Measurements from ENCODE around the gene OASL.
A peak's percentile ranks its signal among the peaks of the same experiment; 100 is the strongest.

The OASL gene, protein sequence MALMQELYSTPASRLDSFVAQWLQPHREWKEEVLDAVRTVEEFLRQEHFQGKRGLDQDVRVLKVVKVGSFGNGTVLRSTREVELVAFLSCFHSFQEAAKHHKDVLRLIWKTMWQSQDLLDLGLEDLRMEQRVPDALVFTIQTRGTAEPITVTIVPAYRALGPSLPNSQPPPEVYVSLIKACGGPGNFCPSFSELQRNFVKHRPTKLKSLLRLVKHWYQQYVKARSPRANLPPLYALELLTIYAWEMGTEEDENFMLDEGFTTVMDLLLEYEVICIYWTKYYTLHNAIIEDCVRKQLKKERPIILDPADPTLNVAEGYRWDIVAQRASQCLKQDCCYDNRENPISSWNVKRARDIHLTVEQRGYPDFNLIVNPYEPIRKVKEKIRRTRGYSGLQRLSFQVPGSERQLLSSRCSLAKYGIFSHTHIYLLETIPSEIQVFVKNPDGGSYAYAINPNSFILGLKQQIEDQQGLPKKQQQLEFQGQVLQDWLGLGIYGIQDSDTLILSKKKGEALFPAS

DNA sequence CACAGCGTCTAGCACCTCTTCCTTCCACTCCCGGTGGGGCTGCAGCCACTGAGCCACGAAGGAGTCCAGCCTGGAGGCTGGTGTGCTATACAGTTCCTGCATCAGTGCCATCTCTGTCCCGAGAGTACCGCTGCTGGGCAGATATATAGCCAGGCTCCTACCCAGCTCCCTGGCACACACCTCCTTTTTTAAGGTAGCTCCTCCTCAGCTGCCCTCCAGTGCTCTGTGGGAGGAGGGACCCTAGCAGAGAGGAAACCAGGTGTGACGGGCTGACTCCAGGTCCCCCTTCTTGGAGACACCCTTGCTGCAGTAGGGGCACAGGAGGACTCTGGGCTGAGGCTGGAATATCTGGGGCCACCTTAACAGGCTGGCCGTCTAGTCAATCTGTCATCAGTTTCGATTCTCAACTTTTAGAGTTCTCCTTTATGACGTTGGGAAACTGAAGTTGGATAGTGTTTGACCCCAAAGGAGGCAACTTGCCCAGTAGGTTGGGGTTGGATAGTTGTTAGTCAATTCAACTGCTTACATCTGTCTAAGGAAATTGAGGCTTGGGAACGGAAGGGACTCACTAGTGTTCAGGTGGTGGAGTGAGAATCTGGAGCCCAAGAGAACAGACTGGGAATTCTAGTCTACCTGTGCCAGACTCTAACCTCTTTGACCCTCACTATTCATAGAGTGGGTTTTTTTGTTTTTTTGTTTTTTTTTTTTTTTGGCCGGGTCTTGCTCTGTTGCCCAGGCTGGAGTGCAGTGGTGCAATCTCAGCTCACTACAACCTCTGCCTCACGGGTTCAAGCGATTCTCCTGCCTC, at the start of gene OASL:
Gene OASL (minus strand): TSS at position 386 of the 808 bp plus-strand sequence. CDS start 275 bp downstream, at position 111.
- peak within 1 kb of the TSS; percentile 35 for H3K4me3 ChIP-seq (replicated peaks; ENCODE audit: low read depth, low read length)
- peak; percentile 57 for DNase-seq (ENCODE audit: low read depth)
- TF ChIP-seq, protein P1, sequence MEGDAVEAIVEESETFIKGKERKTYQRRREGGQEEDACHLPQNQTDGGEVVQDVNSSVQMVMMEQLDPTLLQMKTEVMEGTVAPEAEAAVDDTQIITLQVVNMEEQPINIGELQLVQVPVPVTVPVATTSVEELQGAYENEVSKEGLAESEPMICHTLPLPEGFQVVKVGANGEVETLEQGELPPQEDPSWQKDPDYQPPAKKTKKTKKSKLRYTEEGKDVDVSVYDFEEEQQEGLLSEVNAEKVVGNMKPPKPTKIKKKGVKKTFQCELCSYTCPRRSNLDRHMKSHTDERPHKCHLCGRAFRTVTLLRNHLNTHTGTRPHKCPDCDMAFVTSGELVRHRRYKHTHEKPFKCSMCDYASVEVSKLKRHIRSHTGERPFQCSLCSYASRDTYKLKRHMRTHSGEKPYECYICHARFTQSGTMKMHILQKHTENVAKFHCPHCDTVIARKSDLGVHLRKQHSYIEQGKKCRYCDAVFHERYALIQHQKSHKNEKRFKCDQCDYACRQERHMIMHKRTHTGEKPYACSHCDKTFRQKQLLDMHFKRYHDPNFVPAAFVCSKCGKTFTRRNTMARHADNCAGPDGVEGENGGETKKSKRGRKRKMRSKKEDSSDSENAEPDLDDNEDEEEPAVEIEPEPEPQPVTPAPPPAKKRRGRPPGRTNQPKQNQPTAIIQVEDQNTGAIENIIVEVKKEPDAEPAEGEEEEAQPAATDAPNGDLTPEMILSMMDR (IDR thresholded peaks at IDR 0.05; ENCODE audit: low read length, missing control alignments), result no peak

- DNase-seq (ENCODE audit: low read depth), result no peak
- TF ChIP-seq, protein P1 (IDR thresholded peaks at IDR 0.05; ENCODE audit: low read length, missing control alignments), result no peak
- H3K4me3 ChIP-seq (replicated peaks; ENCODE audit: low read depth, low read length), result no peak overlapping the region
These were observed 49.1 kb upstream of the OASL start for GRCh38 chr12:121088195-121088585.

DNA sequence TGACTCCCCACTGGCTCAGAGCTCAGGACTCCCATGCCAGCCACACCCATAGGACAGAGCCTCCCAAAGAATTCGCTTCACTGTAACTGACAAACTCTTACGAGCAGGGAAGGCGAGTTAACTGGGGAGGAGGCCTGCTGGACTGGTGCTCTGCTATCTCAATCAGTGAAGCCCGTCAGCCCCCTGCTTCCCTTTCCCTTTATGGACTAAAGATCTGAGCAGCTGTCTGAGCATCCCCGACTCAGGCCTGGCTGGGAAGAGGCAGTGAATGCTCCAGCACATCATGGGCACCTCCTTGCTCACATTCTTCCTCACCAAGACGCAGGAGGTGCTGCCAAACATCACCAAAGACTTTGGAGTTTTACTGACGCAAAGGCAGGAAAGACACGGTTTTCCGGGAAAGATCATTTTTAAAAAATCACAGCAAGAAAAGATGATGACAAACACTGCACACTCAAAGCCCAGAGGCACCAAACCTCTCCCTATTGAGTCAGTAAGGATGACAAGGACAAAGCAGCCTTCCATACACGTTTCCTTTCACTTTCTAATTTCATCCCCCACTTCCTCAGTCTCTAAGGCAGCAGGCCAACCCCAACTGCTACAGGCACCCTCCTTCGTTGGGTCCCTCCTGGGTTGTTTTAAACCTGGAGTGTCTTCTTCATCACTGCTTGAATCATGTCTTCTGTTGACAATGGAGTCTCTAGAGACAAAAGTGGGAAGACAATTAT, 48.6 kb upstream of the OASL start:
- no peak overlapping the region for H3K4me3 ChIP-seq (replicated peaks; ENCODE audit: low read depth, low read length)
- no peak for DNase-seq (ENCODE audit: low read depth)
- TF ChIP-seq, protein P1 (IDR thresholded peaks at IDR 0.05; ENCODE audit: low read length, missing control alignments), result no peak

DNA sequence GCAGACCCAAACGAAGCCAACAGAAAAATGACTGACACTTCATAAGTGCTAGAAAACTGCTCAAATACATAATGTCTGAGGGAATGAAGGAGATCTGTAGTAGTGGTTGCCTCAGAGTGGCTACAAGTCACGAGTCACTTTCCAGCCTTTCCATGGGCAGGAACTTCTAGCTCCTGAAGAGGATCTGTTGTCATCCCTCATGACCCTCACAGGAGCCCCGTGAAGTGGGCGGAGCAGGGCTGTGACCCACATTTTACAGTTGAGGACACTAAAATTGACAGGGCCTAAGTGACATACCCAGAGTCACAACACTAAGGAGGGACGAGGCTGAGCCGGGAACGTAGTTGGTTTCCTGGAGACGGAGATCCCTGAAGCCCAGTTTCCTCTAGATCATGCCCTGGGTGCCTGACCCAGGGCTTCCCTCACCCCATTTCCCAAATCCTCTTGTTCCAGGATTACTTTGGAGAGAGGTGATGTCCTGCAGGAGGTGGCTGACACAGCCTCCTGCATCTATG, 47.8 kb upstream of the OASL start:
- TF ChIP-seq, protein P1 (IDR thresholded peaks at IDR 0.05; ENCODE audit: low read length, missing control alignments), result no peak
- no peak for DNase-seq (ENCODE audit: low read depth)
- H3K4me3 ChIP-seq (replicated peaks; ENCODE audit: low read depth, low read length), result no peak overlapping the region

DNA sequence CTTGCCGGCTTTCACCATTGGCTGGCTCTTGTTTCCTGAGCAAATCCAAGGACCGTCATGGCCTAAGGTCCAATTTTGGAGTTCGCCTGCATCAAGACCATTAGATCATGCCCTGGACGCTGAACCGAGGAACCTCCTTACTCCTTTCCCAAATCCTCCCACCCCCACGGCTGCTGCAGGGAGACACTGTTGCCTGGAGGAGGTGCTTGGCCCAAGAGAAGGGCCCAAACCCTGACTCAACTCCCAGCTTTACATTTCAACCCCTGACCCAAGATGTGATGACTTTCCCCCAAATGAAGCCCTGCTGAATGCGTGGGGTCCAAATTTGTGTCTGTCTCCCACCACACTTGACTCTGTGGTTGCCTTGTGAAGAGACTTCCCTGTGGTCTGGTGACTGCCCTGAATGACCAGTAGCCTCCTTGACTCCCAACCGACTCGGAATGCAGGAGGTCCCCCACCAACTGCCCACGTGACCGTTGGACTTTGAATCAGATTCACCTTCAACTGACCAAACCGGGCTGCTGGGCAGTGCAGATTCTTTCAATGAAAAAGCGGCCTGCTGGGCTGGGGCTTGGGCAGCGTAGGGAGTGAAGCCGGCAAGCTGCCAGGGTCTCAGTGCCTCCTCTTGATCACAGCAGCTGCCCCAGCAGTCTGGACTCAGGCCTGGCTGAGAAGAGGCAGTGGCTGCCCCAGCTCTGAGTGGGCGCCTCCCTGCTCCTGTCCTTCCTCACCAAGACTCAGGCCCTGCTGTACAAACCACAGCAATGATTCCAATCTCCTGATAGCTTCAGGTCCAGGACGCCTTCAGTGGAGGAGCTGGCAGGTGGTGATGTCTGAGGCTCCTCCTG, 46.7 kb upstream of the OASL start:
- TF ChIP-seq, protein P1 (IDR thresholded peaks at IDR 0.05; ENCODE audit: low read length, missing control alignments), result no peak
- no peak for DNase-seq (ENCODE audit: low read depth)
- no peak overlapping the region for H3K4me3 ChIP-seq (replicated peaks; ENCODE audit: low read depth, low read length)

- TF ChIP-seq, protein P1 (IDR thresholded peaks at IDR 0.05; ENCODE audit: low read length, missing control alignments), result no peak
- no peak for DNase-seq (ENCODE audit: low read depth)
- no peak overlapping the region for H3K4me3 ChIP-seq (replicated peaks; ENCODE audit: low read depth, low read length)
These were observed 46.0 kb upstream of the OASL start for GRCh38 chr12:121085069-121085468.

All from fibroblast of pulmonary artery (primary cell).